IPS-11a (cell line): ENCODE data around the gene PCBP3.
"Not testable (repeated sequence)": the region's sequence is repeated elsewhere in the genome, so short reads cannot be mapped to it uniquely, and the experiment has no call there.

Experiments used
- H3K4me3 ChIP-seq: one replicate; pipeline ENCODE4 v1.5.1; 2013; ENCODE audit warnings: low read depth, low read length, control low read depth

Gene PCBP3

DNA sequence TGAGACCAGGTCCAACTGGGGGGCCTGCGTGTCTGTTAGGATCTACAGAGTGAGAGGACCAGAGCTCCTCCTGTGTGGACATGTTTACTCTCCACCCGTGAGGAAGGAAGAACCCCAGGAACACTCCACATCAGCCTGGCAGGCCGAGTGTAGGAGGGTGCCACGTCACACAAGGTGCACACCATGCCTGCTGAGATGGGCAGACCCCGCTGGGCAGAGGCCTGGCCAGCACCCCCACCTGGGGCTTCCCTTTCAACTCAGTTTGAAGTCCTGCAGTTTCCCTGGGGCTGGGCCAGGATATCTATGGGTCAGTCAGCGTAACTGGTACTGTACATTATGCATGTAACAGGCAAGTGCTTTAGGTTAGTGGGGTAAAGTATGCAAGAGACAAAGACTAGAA is 30.1 kb upstream of the PCBP3 start:
- no peak overlapping the region for H3K4me3 ChIP-seq

GRCh38 chr21:45613881-45614280 is 29.6 kb upstream of the PCBP3 start:
- H3K4me3 ChIP-seq: no peak overlapping the region

DNA sequence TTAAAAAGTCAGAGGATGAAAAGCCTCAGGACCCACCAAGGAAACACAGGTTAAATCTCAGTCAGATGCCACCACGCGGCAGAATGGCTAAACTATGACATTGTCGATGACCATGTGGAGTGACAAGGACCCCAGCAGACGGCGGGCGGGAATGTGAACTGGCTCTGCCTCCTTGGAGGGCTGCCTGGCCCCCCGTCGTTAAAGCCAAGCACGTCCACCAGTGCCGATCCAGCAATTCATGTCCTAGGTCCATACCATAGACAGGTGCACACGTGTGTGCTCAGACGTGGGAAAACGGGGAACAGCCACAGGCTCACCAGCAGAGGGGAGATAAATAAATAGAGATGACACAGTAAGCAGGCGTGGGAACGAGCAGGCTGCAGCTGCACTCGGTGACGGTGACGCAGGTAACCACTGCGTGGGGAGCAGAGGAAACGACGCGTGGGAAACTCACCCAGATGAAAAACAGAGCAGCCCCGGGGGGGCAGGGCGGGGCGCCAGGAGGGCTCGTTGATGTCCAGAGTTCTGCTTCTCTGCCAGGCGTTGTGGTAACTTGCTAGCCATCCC is 28.3 kb upstream of the PCBP3 start:
- H3K4me3 ChIP-seq: no peak overlapping the region

DNA sequence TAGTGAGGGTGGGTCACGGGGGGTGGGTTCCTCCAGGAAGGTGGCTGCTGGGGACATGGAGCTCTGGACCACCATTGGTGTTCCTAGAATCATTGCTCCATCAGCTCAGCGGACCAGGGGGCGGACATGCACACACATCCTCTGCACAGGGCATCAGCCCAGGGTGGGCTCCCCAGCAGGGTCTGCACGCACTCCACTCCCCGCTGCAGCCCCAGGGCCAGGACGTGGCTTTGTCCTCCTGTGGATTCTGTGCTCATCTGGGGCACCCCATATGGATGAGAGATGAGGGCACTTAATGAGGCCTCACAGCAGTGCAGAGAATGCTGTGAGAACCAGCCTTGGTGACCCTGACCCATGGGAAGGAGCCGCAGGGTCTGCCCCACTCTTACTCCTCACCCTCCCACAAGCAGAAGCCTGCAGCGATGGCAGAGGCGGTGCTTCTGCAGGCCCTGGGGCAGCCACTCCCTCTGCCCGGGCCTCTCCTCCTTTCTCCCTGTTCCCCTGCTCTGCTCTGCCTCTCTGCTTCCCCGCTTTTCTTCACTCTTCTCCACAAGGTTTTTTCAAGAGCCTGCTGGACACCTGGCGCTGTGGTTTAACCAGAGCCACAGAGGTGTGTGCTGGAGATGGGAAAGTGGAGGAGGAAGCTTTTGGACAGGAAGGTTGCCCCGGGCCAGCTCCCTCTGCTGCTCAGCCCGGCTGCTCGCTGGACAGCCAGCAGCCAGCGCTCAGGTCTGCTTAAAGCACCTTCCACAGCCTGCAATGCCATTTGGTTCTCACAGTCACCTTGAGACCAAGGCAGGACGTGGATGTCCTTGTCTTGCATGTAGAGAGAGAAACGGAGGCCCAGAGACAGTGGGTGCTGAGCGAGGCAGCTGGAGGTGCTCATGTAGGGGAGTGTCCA is 26.3 kb upstream of the PCBP3 start:
- H3K4me3 ChIP-seq: no peak overlapping the region

DNA sequence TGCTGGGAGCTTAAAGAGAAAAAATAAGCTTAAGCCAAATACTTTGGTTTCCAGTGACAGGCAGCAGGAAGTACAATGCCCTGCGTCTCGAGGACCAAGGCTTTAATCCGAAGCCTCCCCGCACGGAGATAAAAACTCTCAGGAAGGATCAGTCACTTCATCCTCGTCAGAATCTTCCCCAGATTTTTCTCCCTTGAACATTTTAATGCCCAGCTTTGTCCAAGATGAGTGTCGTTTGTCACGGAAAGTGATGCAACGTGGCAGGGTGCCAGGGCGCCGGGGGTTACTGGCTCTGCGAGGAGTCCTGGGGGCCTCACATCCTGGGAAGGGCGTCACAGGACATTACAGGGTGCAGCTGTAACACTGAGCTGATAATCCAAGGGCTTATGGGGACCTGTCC is 25.2 kb upstream of the PCBP3 start:
- no peak overlapping the region for H3K4me3 ChIP-seq

GRCh38 chr21:45618846-45619485 is 24.6 kb upstream of the PCBP3 start:
- no peak overlapping the region for H3K4me3 ChIP-seq

GRCh38 chr21:45620201-45620923 is 23.2 kb upstream of the PCBP3 start:
- H3K4me3 ChIP-seq: no peak overlapping the region

DNA sequence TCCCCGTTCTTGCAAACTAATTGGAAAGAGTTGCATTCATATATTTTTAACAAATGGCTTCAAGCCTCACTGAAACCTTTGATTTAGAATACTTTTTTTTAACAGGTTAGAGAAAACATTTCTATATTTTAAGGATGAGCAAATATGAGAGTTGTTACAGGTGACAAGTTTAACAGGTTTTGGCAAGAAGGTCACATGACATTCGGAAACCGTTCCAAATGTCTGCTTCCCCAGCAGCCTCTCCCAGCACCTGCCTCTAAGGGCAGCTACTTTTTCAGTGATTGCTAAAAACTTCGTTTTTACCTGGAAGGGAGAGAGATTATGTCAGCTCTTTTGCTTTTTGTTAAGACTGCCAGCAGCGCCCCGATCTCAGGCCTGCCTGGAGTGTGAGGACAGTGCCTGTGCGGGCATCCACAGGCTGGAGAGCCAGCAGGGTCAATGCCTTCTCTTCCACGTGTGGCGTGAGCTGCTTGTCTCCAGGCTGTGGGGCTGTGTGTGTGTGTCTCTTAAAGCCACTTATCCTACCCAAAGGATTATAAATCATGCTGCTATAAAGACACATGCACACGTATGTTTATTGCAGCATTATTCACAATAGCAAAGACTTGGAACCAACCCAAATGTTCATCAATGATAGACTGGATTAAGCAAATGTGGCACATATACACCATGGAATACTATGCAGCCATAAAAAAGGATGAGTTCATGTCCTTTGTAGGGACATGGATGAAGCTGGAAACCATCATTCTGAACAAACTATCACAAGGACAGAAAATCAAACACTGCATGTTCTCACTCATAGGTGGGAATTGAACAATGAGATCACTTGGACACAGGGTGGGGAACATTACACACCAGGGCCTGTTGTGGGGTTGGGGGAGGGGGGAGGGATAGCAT is 21.8 kb upstream of the PCBP3 start:
- not testable (repeated sequence) for H3K4me3 ChIP-seq

DNA sequence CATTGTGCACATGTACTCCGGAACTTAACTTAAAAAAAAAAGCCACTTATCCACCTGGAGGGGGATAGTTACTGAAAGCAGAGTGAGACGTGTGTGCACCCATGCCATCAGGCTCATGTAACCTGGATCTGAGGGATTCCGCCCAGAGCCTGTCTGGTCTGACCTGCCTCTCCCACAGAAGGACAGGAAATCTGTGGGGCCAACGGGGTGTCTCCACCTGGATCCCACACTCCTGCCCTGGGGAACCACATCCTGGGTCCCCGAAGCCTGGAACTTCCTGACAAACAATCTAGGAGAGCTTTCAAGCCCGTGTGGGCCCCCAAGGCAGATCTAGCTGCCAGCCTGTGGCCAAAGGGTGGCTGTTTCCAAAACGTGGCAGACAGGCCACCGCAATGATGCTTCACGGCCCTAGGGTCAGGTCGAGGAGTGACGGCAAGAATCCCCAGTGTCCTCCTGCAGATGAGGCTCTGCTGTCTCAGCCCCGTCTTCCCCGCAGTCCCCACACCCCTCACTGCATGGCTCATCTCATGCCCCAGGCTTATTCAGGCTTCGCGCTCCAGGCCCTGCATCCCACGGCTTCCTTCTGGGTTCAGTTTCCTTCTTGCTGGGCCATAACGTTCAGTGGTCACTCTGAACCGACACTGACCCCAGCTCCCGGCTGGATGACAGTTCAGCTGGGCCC is 21.0 kb upstream of the PCBP3 start:
- no peak overlapping the region for H3K4me3 ChIP-seq

GRCh38 chr21:45623436-45623835 is 20.1 kb upstream of the PCBP3 start:
- H3K4me3 ChIP-seq: no peak overlapping the region

DNA sequence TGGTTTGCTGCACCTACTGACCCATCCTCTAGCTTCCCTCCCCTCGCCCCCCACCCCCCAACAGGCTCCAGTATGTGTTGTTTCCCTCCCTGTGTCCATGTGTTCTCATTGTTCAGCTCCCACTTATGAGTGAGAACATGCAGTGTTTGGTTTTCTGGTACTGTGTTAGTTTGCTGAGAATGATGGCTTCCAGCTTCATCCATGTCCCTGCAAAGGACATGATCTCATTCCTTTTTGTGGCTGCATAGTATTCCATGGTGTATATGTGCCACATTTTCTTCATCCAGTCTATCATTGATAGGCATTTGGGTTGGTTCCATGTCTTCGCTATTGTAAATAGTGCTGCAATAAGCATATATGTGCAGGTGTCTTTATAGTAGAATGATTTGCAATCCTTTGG is 17.4 kb upstream of the PCBP3 start:
- H3K4me3 ChIP-seq: not testable (repeated sequence)

- H3K4me3 ChIP-seq: no peak overlapping the region
These were observed 14.2 kb upstream of the PCBP3 start for GRCh38 chr21:45629046-45629981.

- no peak overlapping the region for H3K4me3 ChIP-seq
These were observed 13.3 kb upstream of the PCBP3 start for GRCh38 chr21:45630066-45630694.

- no peak overlapping the region for H3K4me3 ChIP-seq
These were observed 12.6 kb upstream of the PCBP3 start for GRCh38 chr21:45630876-45631275.

DNA sequence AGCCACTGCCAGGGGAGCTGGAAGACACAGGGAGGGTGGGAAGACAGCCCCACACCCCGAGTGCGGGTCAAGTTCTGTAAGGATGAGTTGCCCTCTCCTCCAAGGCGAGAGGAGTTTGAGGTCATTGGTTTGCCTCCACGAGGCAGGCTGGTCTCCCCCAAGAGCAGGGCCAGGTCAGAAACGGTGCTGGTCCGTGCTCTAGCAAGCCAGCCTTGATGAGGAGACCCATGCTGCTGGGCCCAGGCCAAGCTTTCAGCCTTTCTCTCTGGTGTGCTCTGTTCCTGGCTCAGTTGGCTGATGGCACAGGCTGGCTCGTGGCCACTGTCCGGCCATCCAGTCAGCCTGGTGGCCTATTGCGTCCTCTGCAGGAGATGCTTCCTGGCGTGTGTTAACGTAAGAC is 12.0 kb upstream of the PCBP3 start:
- H3K4me3 ChIP-seq: no peak overlapping the region

DNA sequence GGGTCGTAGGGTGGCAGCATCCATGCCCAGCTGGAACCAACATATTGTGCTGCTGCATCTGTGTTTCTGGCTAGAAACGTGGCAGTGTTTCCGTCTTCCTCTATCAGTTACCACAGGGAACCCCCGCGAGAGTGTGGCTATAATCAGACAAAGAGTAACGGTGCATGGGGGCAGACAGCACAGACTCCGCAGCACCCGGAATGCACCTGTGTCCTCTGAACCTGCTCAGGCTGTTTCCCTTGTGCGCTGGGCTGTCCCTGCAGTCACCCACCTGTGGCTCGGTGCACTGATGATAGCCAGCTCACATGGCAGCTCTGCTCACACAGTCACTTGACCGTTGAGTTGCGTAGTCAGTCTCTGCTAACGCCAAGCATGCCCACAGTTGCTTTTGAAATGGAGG is 11.4 kb upstream of the PCBP3 start:
- no peak overlapping the region for H3K4me3 ChIP-seq

GRCh38 chr21:45632637-45633251 is 10.8 kb upstream of the PCBP3 start:
- no peak overlapping the region for H3K4me3 ChIP-seq
